PC-3 (cell line): Measurements from ENCODE around the gene WDR47.

Experiments used
- CTCF ChIP-seq: fragments of 300-600 bp; sonication (generic); conservative IDR thresholded peaks from 2 replicates; pipeline ENCODE4 v1.5.1; 2017; ENCODE audit warnings: antibody characterized with exemption, low read depth, mild to moderate bottlenecking, low read length
- EZH2 ChIP-seq: fragments of 300-600 bp; sonication (generic); IDR thresholded peaks from one replicate; pipeline ENCODE4 v1.6.1; 2017; ENCODE audit warnings: antibody characterized with exemption, mild to moderate bottlenecking, low read length; ENCODE audit not compliant: unreplicated experiment
- EZH2phosphoT487 ChIP-seq: fragments of 300-600 bp; sonication (generic); IDR thresholded peaks from 2 replicates; pipeline ENCODE4 v1.6.1; 2018; ENCODE audit warnings: mild to moderate bottlenecking, antibody characterized with exemption, low read length, borderline replicate concordance

- TF ChIP-seq CTCF = no peak
- TF ChIP-seq EZH2 = no peak
- no peak for TF ChIP-seq EZH2phosphoT487
Observed at GRCh38 chr1:109065137-109065536, 23.2 kb upstream of the WDR47 start.
